K562 (cell line): ENCODE data around the gene MYO1E. TPM values are rescaled to one million over a fixed set of nuclear protein-coding genes. Genes with fewer than 3 reads are reported as not detected.

Experiments
- ATAC-seq: fragments of 200-7000 bp; cut with Tn5 transposase; 3 replicates; pipeline ENCODE4 v1.9.1; 2020; ENCODE audit warnings: moderate library complexity
- BruUV-seq: library from RNA; stranded (reverse); fragments of 400-500 nt; replicated peaks from 2 replicates; lab custom pipeline; 2021; lab: Mats Ljungman, UMichigan
- CTCF ChIA-PET: fragments of 300-600 bp; formaldehyde crosslinking; extraction: SDS; loops from one replicate; lab custom pipeline; 2021; ENCODE audit warnings: low intra/inter-chr PET ratio; lab: Yijun Ruan, JAX
- POLR2A ChIA-PET: fragments of 300-600, 350-650 bp; sonication (Branson Sonifier 250); formaldehyde crosslinking; extraction: SDS; loops from one replicate; lab custom pipeline; 2021; ENCODE audit warnings: antibody characterized with exemption, inconsistent platforms; lab: Yijun Ruan, JAX
- DNase-seq, 4 experiments: peaks; one replicate each; pipeline versions ENCODE4 v3.0.0 to v3.0.0-alpha.2; 2011 to 2018; ENCODE audit warnings: low spot score in 3 of 4, mixed read lengths in 3 of 4; ENCODE audit errors: extremely low read depth in 1 of 4
- FAIRE-seq: peaks from 2 replicates; lab custom pipeline; 2011; peaks lifted over from hg19 to GRCh38; lab: Jason Lieb, UNC
- H2AFZ ChIP-seq: 2 replicates; pipeline ENCODE4 v1.6.0; 2011; ENCODE audit warnings: low read depth, low read length, control low read depth, inconsistent platforms
- H3K27ac ChIP-seq: fragments of 200-600 bp; 3 replicates; pipeline ENCODE4 v1.8.0; 2011; ENCODE audit warnings: low read depth, mild to moderate bottlenecking, control low read depth, inconsistent platforms, low read length, moderate library complexity, mixed read lengths; ENCODE audit errors: extremely low read depth
- H3K27me3 ChIP-seq, 2 experiments: fragments of 300-600 bp in 1 of 2; 2 replicates in 1 of 2; 3 replicates in 1 of 2; pipeline versions ENCODE4 v1.6.0 to v1.8.0; 2011; ENCODE audit warnings: inconsistent platforms in 2 of 2, low read length in 2 of 2, mild to moderate bottlenecking in 1 of 2, mixed read lengths in 1 of 2, moderate library complexity in 1 of 2; ENCODE audit not compliant: control insufficient read depth in 2 of 2, insufficient read depth in 2 of 2
- H3K36me3 ChIP-seq: fragments of 300-600 bp; 3 replicates; pipeline ENCODE4 v1.8.0; 2011; ENCODE audit warnings: mild to moderate bottlenecking, low read length, inconsistent platforms; ENCODE audit not compliant: control insufficient read depth, insufficient read depth
- H3K4me1 ChIP-seq, 2 experiments: fragments of 200-600 bp in 1 of 2; replicated peaks in 1 of 2; 2 replicates in 1 of 2; 3 replicates in 1 of 2; pipeline versions ENCODE4 v1.5.1 to v1.8.0; 2011; ENCODE audit warnings: inconsistent platforms in 2 of 2, low read length in 2 of 2, mild to moderate bottlenecking in 1 of 2, mixed read lengths in 1 of 2, moderate library complexity in 1 of 2; ENCODE audit not compliant: control insufficient read depth in 2 of 2, insufficient read depth in 2 of 2
- H3K4me2 ChIP-seq: 2 replicates; pipeline ENCODE4 v1.6.1; 2011; ENCODE audit warnings: low read length, control low read depth, inconsistent platforms, mixed read lengths; ENCODE audit not compliant: insufficient read depth
- H3K4me3 ChIP-seq: fragments of 200-600 bp; sonication (generic), shearing (Covaris generic); 2 replicates; pipeline ENCODE4 v1.5.1; 2016; ENCODE audit warnings: control low read depth, inconsistent platforms
- H3K79me2 ChIP-seq: fragments of 200-600 bp; 3 replicates; pipeline ENCODE4 v1.8.0; 2011; ENCODE audit warnings: low read length, inconsistent platforms; ENCODE audit not compliant: control insufficient read depth, insufficient read depth
- H3K9ac ChIP-seq, 2 experiments: 2 replicates each; pipeline versions ENCODE4 v1.6.0 to v1.6.1; 2011; ENCODE audit warnings: low read depth in 2 of 2, low read length in 2 of 2, control low read depth in 1 of 2, inconsistent platforms in 1 of 2, mild to moderate bottlenecking in 1 of 2, mixed read lengths in 1 of 2; ENCODE audit not compliant: insufficient read depth in 1 of 2
- H3K9me1 ChIP-seq: one replicate; pipeline ENCODE4 v1.6.0; 2011; ENCODE audit warnings: inconsistent platforms, mild to moderate bottlenecking, low read length, moderate library complexity; ENCODE audit not compliant: control insufficient read depth, insufficient read depth
- H3K9me3 ChIP-seq: replicated peaks from 2 replicates; pipeline ENCODE4 v1.5.1; 2011; ENCODE audit warnings: low read depth, low read length, inconsistent platforms; ENCODE audit not compliant: control insufficient read depth, insufficient read depth
- H4K20me1 ChIP-seq: replicated peaks from 2 replicates; pipeline ENCODE4 v1.6.1; 2011; ENCODE audit warnings: low read length, inconsistent platforms, mixed read lengths; ENCODE audit not compliant: control insufficient read depth, insufficient read depth
- ARID2 ChIP-seq: fragments of 450-650 bp; IDR thresholded peaks from 2 replicates; pipeline ENCODE4 v1.6.1; 2017; ENCODE audit warnings: antibody characterized with exemption, mild to moderate bottlenecking
- BMI1 ChIP-seq: fragments of 150-350 bp; IDR thresholded peaks from 2 replicates; pipeline ENCODE4 v1.6.1; 2014; ENCODE audit warnings: low read length
- CHD4 ChIP-seq: fragments of 200-600 bp; sonication (generic); IDR thresholded peaks from 3 replicates; pipeline ENCODE4 v1.6.1; 2012; ENCODE audit warnings: low read depth, mild to moderate bottlenecking, mixed read lengths, low read length, inconsistent platforms; ENCODE audit not compliant: insufficient read depth, insufficient replicate concordance, poor library complexity, severe bottlenecking
- CREB5 ChIP-seq: fragments of 250-450 bp; sonication (Bioruptor Pico); IDR thresholded peaks from 2 replicates; pipeline ENCODE4 v1.5.0; 2020; ENCODE audit warnings: mild to moderate bottlenecking
- ETV1 ChIP-seq: fragments of 450-650 bp; conservative IDR thresholded peaks from 2 replicates; pipeline ENCODE4 v1.6.1; 2016; ENCODE audit warnings: missing genetic modification characterization, control low read depth, low read depth, missing compliant biosample characterization
- EWSR1 ChIP-seq: fragments of 450-650 bp; IDR thresholded peaks from 2 replicates; pipeline ENCODE4 v1.6.1; 2018; ENCODE audit warnings: borderline replicate concordance, mild to moderate bottlenecking, low read depth, moderate library complexity; ENCODE audit not compliant: partially characterized antibody
- MIER1 ChIP-seq: fragments of 450-650 bp; IDR thresholded peaks from 2 replicates; pipeline ENCODE4 v1.6.1; 2016; ENCODE audit warnings: antibody characterized with exemption, mild to moderate bottlenecking, low read depth
- PYGO2 ChIP-seq: fragments of 450-650 bp; IDR thresholded peaks from 2 replicates; pipeline ENCODE4 v1.6.1; 2016; ENCODE audit warnings: mild to moderate bottlenecking, missing genetic modification characterization, moderate library complexity, missing compliant biosample characterization
- RBM25 ChIP-seq: fragments of 200-400 bp; formaldehyde crosslinking; IDR thresholded peaks from 2 replicates; pipeline ENCODE4 v1.6.1; 2018; ENCODE audit warnings: low read length, low read depth, moderate library complexity; ENCODE audit not compliant: severe bottlenecking
- RNF219 ChIP-seq: fragments of 250-450 bp; sonication (Bioruptor Pico); IDR thresholded peaks from 2 replicates; pipeline ENCODE4 v1.5.0; 2022; ENCODE audit warnings: mild to moderate bottlenecking
- SAFB ChIP-seq: fragments of 200-400 bp; formaldehyde crosslinking; IDR thresholded peaks from 2 replicates; pipeline ENCODE4 v1.6.1; 2017; ENCODE audit warnings: low read depth, low read length, borderline replicate concordance
- THRB ChIP-seq: fragments of 450-650 bp; formaldehyde crosslinking; conservative IDR thresholded peaks from 2 replicates; pipeline ENCODE4 v1.4.0; 2022; ENCODE audit warnings: mild to moderate bottlenecking, missing genetic modification characterization
- YBX1 ChIP-seq: fragments of 450-650 bp; IDR thresholded peaks from 2 replicates; pipeline ENCODE4 v1.7.1; 2016; ENCODE audit warnings: mild to moderate bottlenecking
- ZNF184 ChIP-seq: sonication (generic); formaldehyde crosslinking; IDR thresholded peaks from 2 replicates; pipeline ENCODE4 v1.5.0; 2020; ENCODE audit warnings: missing genetic modification reagents
- ZNF263 ChIP-seq: sonication (generic); formaldehyde crosslinking; IDR thresholded peaks from 2 replicates; pipeline ENCODE4 v1.8.0; 2022; ENCODE audit warnings: mild to moderate bottlenecking, missing genetic modification reagents, borderline replicate concordance
- ZSCAN29 ChIP-seq: fragments of 450-650 bp; IDR thresholded peaks from 2 replicates; pipeline ENCODE4 v1.6.1; 2017
- WGBS: fragments of 100-300 bp; shearing (Covaris generic); methylation state at CpG from one replicate; pipeline ENCODE4 v1.1.6; 2016; ENCODE audit warnings: low coverage, mixed read lengths; ENCODE audit not compliant: insufficient coverage; ENCODE audit errors: missing lambda C conversion rate; 5-methylcytosine and 5-hydroxymethylcytosine counted together
- in situ Hi-C: fragments of 300-500 bp; cut with MboI; formaldehyde crosslinking; loops from 4 replicates; pipeline ENCODE4 v1.15.0; 2018; ENCODE audit warnings: inconsistent platforms, mixed read lengths
- intact Hi-C: fragments of 100-400 bp; cut with micrococcal nuclease; formaldehyde crosslinking; loops from 2 replicates; pipeline ENCODE4 v1.14.2; 2022
- polyA plus RNA-seq, 8 experiments: library from polyadenylated mRNA; depleted of rRNA in 4 of 8; stranded (reverse) in 5 of 8; unstranded in 3 of 8; fragments of >200 nt; fragmentation: Nextera tagmentation in 2 of 8; fragmentation: Illumina TruSeq in 1 of 8; extraction: Ambion mirVana in 2 of 8; extraction: Trizol in 1 of 8; gene quantifications; 2 replicates each; pipeline versions ENCODE4 v1.2.1 to v1.2.3, GENCODE V29; 2011 to 2014; ENCODE audit warnings: inconsistent platforms in 1 of 8, missing spikeins in 1 of 8
- total RNA-seq, 7 experiments: library from RNA; depleted of rRNA in 6 of 7; stranded (reverse); fragments of >200 nt in 6 of 7; fragmentation: Illumina TruSeq in 2 of 7; extraction: Trizol in 2 of 7; gene quantifications; 2 replicates each; pipeline versions ENCODE4 v1.2.1 to v1.2.3, GENCODE V29; 2011 to 2021; ENCODE audit warnings: low replicate concordance in 1 of 7

The MYO1E gene
- total and polyA plus RNA-seq, 9 of the 15 experiments (the other 6 are each of a cell fraction or from before 2014, with no cell fraction given): under 0.01 to 0.44 (median 0.01) TPM; not detected in 6

GRCh38 chr15:59229015-59229414 is 143.7 kb downstream of the MYO1E start:
- in situ Hi-C loops: no loop called here
- 0% methylated on average over 4 of the region's 4 CpGs for WGBS
- Histone ChIP-seq H3K9me3 (no peaks in the 10 kb centered on the region), H3K79me2 (no peaks in the 10 kb centered on the region), H3K9me1 (no peaks in the 10 kb centered on the region), H3K36me3 (no peaks in the 10 kb centered on the region), H3K4me3 (no peak overlapping the region), H2AFZ (no peak overlapping the region), H3K27ac (no peak overlapping the region), H4K20me1 (no peaks in the 10 kb centered on the region), H3K9ac (no peak overlapping the region), H3K4me2 (no peak overlapping the region), H3K4me1 (no peaks in the 10 kb centered on the region), H3K27me3 (peaks cover 13 to 17% of the 10 kb centered on the region in 2 experiments; a peak in 4 of 5 replicates)
- TF ChIP-seq THRB (CRISPR knock-in tag) (no peak), ZSCAN29 (no peak), YBX1 (no peak), ETV1 (no peak), ZNF263 (no peak), EWSR1 (no peak), BMI1 (no peak), PYGO2 (tag) (no peak), ARID2 (no peak), RNF219 (CRISPR knock-in tag) (no peak), MIER1 (no peak), ZNF184 (CRISPR knock-in tag) (no peak), SAFB (no peak), CREB5 (CRISPR knock-in tag) (no peak), RBM25 (no peak), CHD4 (no peak)
- DNase-seq: no peak
- ChIA-PET CTCF (no interaction called here), POLR2A (interaction anchor here (1.3 kb wide), 1 partner anchor 11 kb away, joined by 6 read pairs; no protein-coding TSS in a partner anchor)
- no TSS peak for BruUV-seq
- intact Hi-C loops: no loop called here
- no peak for FAIRE-seq
- ATAC-seq: no peak
